ENCODE measurements around the gene DNAH17.
A peak's percentile ranks its signal among the peaks of the same experiment; 100 is the strongest.

Gene DNAH17

DNA sequence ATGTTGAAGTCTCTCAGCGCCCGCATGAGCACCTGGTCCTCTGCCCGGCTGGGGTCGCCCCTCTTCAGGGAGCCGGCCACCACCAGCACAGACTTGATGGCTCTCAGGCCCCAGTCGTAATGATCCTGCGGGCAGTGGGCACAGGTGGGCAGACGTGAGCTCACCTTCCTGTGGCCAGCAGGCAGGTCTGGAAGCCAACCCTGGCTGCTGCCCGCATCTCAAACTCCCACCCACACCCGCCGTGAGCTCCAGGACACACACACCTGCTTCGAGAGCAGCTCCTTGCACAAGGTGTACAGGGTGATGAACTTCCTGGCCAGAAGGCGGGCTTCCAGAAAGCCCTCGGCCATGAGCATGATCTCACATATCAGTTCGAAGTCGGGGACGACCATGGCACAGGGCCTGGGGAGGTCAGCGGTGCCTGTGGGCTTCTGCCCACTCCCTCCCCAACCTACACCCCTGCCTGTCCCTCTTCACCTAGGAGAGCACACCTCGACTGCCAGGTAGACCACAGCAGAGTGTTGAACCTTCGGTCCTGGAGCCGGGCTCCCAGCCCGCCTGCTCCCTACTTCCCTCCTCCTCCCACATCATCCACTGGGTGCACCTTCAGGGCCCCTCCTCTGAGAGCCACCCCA is 82.4 kb downstream of the DNAH17 start:
- DNase-seq: no peak

DNA sequence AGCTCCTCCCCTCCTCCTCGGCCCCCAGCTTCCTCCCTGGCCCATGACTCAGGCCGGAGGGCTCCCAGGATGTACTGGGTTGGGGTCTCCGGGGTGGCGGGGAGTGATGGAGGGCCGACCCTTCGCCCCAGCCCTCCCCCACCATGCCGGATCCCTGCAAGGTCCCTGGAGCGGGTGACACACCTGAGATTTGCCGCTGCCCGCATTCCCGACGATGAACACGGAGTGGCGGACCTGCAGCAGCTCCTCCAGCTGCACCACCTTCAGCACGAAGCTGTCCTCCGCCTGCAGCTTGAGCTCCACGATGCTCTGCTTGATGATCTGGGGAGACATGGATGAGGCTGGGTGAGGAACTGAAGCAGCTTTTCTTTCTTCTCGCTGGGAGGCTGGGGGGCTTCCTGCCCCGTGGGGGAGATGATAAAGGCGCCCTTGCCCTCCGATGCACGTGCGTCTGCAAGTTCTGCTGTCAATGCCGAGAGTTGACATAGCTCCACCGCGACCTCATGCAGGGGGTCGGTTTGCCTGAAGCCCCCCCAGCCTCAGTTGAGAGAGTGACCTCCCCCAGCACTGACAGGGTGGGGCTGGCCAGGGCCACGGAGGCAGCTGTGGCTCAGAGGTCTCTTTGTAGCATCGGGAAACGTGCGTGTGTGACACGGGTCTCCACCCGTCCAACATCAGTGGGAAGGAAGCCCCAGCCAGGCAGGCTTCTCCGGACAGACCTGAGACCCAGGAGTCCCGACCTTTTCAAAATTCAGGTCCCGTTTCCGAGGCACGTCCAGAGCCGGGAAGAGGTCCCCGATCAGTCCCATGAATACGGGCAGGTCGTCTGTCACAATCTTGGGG is 83.1 kb downstream of the DNAH17 start:
- no peak for DNase-seq

DNA sequence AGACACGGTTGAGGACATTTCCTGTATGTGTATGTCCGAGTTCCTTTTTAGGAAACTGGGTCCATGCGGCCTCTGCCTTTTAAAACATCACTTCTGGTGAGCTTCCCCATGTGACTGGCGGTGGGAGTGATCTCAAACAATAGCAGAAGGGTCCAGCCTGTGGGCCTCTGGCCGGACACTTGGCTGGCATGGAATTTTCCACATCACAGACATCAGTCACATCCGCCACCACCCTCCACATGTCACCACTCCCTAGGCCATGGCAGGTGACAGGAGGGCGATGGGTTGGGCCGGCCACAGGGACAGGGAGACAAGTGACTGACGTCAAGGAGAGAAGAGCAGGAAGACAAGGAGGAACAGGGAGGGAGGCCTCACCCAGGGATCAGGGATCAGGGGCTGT is 83.7 kb downstream of the DNAH17 start:
- no peak for DNase-seq

DNA sequence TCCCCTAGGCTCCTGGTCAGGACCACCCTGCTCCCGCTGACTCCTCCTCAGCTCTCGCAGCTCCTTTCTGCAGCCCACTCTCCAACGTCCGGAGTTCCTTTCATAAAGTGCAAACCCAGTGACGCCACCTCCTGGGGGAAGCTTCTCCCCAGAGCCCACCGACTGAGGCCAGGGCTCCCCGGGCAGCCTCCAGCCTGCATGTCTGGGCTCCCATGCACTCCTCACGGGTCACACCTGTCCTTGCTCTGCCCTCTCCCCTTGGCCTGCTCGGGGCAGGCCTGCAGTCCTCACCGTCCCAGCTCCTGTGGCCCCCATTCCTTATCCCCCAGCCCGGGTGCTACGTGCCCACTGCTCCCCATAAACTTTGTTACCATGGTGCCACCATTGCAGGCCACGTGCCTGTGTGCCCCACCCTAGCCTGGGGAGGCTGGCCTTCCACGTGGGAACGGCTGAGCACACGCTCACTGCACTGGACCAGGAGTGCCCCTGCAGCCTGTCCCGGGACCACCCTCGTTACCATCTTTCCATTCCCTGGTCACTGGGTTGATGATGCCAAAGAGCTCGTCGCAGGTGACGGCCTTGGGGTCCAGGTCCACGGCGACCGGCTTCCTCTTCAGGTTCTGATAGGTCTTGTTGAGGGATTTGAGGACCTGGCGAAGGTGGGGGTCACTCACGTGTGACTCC is 84.9 kb downstream of the DNAH17 start:
- DNase-seq: no peak

DNA sequence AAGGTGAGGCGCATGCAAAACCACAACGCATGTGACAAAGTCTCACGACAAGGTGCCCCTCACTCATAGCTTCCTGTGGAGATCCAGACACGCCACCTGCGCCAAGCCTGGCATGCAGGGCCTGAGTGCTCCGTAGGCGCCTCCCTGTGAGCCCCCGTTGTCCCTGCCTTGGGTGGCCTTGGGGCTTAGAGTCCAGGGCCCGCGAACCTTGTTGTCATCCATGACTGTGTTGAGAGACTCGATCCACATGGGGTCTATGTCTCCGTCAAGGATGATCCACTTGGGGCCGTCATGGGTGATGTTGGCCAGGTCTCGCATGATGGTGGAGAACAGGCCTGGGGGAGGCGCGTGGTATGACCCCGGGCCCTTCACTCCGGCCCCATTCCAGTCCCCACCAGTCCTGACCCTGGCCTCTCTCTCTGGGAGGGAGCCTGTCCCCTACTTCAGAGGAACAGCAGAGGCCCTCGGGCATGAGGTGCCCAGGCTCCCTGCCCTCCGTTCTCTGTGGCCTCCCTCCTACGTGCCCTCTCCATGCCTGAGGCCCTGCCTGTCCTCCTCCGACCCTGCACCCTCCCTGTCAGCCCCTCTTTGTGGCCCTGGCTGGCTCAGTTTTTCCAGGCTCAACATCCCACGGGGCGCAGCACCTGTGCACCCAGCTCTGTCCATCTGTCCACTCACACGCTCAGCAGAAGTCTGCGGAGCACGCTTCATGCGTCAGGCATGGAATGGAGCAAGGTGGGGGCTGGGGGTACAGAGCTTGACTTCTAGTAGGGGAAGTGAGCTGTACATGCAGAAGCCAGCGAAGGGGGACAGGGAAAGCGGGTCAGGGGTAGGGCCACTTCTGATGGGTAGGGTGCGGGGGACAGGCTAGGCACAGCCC is 85.7 kb downstream of the DNAH17 start:
- DNase-seq: no peak

DNA sequence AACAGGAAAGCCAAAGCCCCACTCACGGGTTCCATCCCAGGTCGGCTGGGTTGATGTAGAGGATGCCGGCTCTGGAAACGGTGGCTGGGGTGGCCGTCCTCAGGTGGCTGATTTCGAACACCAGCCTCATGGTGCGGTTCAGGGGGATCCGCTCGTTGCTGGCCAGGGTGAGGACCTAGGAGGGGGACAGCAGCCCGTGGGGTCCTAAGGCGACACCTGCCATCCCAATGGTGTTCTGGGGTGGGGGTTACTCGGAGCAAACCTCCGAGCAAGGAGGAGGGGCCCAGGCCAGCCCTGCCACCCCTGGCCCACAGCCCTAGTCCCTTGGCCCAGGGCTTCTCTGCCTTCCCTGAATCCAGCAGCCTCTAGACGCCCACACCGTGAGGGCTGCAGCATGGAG is 86.5 kb downstream of the DNAH17 start:
- DNase-seq: no peak

DNA sequence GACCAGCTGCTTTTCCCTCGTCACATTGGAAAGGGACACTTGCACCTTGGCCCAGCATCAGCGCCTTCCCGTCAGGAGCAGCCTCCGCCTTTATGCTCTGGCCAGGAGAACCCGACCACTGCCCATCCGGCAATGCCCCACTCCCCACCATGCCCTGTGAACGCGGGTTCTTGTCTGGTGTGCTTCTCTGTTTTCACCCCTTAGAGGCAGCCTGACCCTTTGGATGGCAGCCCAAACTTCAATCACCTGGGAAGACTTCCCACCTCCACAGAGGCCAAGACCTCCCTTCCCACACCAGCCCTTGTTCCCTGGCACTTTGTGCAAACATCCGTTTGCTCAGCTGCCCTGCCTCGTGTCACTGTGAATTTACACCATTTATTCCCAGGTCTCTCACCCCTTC is 87.0 kb downstream of the DNAH17 start:
- no peak for DNase-seq

DNA sequence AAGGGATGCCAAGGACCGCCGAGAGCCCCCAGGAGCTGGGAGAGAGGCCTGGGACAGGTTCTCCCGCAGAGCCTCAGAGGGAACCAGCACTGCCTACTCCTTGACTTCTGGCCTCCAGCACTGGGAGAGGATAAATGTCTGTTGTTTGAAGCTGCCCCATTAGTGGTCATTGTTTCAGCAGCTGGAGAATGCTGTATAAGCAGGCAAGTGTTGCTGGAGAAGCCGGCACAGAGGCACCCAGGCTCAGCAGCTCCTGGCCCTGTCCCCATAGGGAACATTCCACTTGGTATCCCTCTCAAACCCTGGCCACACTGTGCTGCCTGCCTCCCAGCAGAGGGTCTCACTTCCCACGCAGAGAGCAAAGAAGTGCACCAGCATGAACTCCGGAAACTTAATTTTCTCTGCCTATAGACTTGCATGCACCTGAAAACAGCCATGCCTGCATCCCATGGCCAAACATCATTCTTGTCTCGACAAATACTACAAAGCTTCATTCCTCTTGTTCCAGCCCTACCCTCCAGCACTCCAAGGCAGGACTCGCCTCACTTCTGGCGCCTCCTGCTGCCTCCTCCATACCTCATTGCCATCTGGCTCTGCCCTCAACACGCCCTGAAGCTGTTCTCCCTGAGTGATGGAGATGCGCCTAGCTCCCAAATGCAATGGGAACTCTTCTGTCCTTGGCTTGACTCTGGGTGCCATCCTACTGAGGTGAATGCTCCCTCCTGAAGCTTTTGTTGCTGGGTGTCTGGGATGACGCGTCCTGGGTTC is 88.1 kb downstream of the DNAH17 start:
- DNase-seq: no peak

DNA sequence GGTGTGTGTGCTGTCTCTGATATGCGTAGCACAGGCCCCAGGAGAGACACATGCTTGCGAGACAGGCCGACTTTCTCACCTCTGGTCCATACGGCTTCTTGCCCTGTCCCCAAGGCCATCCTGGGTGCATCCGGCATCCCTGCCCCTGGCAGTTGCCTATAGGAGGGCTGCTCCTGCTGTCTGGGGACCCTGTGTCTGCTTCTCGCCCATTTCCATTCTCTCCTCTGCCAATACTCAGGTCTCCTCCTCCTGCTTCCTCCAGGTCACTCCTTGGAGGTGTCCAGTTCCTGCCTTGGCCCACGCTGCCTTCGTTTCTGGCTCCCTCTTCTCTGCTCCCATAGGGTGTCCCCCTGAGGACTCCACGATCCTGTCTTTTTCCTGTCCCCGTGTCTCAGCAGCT is 89.0 kb downstream of the DNAH17 start:
- DNase-seq: no peak

DNA sequence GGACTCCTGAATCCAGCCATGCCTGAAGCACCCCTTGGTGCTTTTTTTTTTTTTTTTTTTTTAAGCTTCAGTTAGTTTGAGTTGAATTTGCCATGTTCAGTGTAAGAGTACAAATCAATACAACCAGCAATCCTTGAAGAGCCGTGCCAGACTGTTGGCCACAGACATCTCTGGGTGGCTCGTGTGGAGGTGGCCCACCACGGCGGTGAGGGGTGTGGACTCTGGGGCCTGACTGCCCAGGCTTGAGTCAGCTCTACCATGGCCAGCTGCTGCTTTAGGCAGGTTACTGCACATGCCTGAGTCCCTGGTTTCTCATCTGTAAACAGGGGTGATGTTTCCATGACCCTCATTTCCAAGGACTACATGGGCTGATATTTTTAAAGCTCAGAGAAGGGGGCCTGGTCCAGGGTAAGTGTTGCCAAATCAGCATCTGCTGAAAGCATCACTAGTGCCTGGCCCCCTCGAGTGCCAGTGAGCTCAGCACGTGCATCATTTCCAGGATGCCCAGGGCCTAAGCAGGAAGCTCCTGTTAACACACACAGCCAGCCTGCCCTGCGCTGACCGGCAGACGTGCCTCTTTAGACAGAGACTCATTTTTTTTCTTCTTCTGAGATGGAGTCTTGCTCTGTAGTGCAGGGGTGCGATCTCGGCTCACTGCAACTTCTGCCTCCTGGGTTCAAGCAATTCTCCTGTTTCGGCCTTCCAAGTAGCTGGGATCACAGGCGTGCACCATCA is 90.1 kb downstream of the DNAH17 start:
- DNase-seq: no peak

DNA sequence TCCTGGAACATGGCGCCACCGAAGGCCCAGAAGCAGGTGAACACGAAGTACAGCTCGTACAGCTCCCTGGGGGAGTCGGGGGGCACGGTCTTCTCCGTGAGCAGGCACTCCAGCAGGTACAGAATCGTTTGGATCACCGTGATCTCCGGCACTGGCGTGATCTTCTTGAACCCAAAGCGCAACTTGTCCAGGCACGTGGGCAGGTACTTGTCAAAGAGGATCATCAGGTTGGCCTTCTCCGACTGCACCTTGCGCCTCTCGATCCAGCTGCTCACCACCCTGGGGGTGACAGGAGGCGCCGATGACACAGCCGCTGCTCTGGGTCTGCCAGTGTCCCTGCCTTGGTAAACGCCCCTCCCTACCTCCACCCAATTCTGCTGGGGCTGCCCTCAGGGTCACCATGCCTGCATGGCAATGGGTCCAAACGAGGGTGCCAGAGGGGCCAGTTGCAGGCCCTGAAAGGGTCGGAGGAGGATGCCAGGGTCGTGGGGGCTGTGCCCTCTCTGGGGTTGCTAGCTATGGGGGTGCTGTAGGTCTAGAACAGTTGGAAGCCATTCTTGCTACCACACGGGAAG is 90.9 kb downstream of the DNAH17 start:
- DNase-seq: no peak

DNA sequence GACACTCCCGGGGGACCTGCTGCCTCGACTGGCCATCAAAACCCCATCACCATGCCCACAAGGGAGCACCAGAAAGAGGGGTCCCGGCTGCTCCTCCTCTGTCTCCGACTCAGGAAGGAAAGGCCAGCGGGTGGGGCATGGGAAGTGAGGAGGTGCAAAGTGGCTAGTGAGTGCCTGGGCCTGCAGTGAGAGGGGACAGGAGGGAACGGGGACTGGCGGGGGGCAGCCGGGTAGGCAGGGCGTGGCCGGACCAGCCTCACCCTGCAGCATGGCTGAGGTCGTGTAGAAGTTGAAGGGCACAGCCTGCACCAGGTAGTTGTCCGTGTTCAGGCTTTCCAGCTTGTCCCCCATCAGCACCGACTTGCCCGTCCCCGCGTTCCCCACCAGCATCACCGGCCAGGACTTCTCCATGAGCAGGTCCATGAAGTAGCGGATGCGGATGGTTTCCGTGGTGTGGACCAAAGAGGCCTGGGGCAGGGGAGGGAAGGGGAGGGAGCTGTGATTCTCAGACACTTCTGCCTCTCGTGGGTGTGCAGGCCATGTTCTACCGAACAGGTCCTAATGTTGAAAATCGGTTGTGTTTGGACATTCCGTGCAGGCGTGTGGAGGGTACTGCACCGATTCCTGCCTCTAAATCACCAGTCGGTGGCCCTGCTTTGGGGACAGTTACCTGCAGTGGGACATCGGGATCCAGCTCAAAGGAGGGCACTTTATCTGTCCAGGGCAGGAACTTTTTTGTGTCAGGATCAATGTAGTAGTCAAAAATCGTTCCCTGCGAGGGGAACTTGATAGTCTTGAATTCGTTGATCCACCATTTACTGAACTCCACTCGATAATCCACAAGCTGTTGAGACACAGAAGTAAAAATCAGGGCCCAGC is 91.7 kb downstream of the DNAH17 start:
- DNase-seq: no peak

DNA sequence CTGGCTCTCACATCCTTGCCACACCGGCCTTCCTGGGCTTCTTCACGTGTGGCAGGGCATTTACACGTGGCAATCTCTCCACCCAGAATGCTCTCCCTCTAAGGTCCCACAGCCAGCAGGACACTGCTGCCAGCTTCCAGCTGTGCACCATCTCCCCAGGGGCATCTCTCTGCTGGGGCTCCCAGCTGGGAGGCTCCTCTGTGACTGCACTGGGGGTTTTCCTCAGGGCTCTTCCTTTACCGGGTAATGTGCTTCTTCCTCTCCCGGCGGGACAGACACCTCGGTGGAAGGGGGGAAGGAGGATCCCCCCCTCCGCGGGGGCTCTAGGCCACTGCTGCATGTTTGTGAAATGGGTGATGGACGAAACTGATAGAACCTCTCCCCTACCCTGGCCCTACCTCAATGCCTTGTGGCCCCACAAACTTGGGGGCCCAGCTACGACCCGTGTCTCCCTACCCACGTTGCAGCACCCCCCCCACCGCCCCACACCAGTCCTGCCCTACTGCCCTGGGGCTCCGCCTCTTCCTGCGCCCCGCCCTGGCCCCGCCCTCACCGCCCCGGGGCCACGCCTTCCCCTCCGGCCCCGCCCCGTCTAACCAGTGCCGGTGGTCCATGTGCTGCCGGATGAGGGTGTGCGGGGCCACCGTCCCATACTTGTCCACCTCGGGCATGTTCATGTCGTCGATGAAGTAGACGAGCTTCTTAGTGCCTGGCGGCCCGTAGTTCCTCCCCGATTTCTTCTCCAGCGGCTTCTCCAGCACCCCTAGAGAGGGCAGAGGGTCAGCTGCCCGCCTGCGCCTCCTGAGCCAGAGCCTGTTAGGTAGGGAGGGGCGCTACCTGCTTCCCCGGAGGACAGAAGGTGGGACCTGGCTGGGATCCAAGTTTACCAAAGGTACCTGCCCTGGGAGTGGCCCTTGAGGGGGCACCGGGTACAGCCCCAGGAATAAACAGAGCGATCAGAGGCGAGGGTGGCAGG is 92.6 kb downstream of the DNAH17 start:
- peak; percentile 60 for DNase-seq

DNA sequence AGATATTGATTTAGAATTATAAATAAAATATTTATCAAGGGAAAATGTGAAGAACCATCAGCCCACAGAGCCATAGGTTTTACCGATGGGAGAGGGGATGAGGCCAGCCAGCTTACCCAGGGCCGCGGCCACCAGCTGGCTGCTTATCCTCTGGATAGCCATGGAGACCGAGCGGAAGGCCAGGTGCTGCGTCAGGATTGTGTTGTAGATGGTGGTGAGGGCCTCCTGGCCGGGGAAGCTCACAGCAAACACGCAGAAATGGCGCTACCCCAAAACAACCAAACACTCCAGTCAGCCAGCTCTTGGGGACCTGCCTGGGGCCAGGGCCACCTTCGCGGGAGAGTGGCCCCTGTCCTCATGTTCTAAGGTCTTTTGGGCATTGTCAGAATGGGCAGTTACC is 97.8 kb downstream of the DNAH17 start:
- DNase-seq: no peak

DNA sequence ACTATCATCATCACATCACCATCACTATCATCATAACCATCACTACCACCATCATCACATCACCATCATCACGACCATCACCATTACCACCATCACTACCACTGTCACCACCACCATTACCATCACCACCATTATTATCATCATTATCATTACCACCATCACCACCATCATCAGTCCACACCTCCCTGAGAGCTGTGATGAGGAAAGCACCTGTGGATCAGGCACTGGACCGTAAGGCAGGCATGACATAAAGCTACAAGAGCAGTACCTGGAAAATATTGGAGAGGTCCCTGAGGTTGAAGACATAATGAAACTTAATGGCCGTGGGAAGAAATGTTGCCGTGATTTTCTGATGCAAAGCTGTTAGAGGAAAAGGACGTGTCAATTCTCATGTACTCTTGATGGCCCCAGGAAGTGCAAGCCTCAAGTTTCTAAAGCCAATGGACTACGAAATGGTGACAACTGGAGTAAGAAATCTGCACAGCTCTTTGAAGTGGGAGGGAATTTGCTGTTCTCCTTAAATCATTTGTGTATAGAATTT is 98.4 kb downstream of the DNAH17 start:
- DNase-seq: no peak

DNA sequence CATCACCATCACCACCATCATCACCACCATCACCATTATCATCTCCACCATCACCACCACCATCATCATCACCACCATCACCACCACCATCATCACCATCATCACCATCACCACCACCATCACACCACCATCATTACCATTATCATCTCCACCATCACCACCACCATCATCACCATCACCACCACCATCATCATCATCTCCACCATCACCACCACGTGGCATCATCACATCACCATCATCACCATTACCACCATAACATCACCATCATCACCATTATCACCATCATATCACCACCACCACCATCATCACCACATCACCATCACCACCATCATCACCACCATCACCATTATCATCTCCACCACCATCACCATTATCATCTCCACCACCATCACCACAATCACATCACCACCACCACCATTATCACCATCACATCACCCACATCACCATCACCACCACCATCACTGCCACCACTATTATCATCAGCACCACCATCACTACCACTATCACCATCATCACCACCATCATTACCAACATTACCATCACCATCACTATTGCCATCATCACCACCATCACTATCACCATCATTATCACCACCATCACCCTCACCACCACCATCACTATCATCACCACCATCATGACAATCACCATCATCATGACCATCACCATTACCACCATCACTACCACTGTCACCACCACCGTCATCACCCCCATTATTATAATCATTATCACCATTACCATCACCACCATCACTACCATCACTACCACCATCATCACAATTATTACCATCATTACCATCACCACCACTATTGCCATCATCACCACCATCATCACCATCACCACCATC is 99.1 kb downstream of the DNAH17 start:
- DNase-seq: no peak

DNA sequence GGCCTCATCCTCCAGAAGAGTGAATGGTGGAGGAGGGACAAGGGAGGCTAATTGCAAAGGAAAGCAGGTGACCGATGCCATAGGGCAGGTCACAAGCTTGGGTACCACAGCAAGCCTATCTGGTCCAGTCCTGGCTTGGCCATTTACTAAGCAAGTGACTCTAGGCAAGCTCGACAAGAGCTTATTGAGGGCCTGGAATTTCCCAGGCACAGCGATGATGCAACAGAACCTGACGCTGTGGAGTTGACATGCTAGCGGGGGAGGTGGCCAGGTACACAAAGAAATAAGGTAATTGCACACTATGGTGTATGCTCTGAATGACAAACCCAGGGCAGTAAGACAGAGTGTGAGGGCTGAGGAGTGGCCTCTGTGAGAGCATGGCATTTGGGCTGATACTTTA is 100.2 kb downstream of the DNAH17 start:
- no peak for DNase-seq

DNA sequence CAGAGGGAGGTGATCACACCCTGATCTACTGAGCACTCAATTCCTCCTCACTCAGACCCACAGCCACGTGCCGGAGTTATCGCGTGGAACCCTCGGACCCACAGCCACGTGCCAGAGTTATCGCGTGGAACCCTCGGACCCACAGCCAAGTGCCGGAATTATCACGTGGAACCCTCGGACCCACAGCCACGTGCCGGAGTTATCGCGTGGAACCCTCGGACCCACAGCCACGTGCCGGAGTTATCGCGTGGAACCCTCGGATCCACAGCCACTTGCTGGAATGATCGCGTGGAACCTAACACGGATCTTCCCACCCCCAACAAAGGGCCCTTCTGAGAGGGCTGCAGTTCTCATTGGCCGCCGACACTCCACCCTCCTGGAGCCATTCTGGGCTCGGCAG is 101.0 kb downstream of the DNAH17 start:
- DNase-seq: no peak
